Stimulated activated CD8-positive, alpha-beta memory T cell treated with anti-CD3 and anti-CD28 coated beads, Interleukin-15, amount 100 ng/mL, for 24 hours (primary cell): ENCODE data around the gene C16orf86.
A peak's percentile ranks its signal among the peaks of the same experiment; 100 is the strongest.
"Not testable (repeated sequence)": the region's sequence is repeated elsewhere in the genome, so short reads cannot be mapped to it uniquely, and the experiment has no call there.

Experiments
- DNase-seq: peaks from one replicate; pipeline ENCODE4 v3.0.0-alpha.2; 2020; ENCODE audit warnings: low read depth

C16orf86 gene

GRCh38 chr16:67667453-67667816, 821 bp downstream of the C16orf86 start:
- no peak for DNase-seq

- peak; percentile 41 for DNase-seq
These were observed 1.3 kb downstream of the C16orf86 start for GRCh38 chr16:67667817-67668494.

DNA sequence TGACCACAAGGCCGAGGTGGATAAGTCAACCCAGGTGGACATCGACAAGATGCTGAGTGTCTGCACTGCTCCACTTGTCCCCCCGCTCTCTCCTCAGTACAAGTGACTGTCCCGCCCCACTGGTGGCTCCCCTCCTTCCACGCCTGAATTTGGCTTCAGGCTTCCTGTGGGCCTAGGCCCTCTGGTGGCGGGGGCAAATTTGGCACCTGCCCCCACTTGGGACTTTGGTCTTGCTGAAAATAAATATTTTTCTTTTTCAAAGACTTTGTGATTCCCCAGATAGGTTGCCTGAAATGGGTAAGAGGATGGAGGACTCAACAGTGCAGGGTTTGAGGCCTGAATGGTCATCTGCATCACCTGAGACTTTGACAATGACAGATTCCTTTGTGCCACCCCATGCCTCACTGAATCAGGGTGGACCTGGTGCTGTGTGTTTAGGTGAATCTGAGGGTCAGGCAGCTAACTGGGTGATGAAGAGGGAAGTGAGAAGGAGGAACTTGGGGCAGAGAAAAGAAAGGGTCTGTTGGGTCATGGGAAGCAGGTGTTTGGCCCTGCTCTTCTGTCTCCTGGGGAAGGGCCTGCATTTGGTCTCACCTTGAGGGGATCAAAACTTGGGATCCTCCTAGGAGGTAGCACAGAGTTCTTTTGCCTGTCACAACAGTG, 2.0 kb downstream of the C16orf86 start:
- DNase-seq = no peak

DNA sequence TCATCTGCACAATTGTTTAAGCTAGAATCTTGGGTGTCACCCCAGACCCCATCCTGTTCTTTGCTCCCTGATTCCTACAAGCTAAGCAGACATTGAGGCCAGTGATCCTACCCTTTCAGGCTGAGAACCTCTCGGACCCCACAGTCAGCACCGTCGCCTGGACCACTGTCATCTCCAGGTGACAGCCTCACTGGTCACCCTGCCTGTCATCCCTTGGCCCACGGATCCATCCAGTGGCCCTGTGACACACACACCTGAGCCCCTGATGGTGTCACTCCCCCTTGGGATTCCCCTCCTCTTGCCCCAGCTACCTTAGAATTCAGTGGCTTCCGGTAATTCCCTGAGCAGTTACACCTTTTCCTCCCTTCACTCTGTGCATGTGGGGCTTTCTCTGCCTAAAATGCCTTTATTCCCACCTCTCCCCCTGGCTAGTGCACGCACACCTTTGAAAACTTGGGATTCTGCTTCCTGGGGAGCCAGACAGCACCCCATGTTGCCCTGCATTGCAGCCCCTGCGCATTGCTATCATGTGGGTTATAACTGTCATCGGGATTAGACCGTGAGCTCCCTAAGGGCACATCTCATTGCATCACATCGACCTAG, 3.0 kb downstream of the C16orf86 start:
- no peak for DNase-seq

- no peak for DNase-seq
These were observed 5.7 kb downstream of the C16orf86 start for GRCh38 chr16:67672306-67672705.

DNA sequence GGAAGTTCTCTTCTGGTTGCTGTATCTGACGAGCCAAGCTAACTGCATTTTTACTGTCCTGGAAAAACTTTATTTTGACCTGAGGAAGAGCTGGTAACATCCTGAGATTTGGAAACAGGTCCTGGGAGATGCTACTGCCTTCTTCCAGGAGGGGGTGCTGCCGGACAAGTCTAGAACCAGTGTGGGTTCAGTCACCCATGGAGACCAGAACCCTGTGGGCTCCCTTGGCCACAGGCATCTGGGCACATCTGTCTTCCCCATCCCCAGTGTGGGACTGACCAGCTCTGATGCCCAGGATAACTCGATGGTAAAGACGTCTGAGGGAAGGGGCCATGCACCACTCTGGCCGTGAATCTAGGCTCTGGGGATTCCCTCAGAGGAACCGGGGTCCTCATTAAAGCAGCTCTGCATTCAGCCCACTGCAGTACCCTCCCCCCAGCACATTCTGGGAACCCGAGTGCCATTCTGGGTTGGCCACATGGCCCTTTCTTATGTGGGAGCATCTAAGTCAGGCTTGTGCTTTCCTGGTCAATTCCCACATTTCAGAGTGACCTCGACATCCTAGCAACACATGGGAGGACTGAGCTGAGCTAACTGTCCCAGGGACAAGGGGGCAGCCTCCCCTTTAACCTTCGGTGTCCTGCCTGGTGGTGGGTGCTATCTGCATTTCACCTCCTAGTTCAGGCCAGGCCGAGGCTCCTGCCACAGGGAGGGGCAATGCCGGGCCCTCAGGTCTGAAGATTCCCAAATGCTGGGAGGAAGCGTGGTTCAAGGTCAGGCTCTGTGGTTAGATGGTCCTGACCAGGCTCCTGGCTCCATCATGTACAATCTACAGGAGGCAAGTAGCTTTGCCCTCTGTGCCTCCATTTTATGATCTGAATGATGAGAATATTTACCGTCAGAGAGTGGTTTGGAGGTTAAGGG, 6.4 kb downstream of the C16orf86 start:
- no peak for DNase-seq

DNA sequence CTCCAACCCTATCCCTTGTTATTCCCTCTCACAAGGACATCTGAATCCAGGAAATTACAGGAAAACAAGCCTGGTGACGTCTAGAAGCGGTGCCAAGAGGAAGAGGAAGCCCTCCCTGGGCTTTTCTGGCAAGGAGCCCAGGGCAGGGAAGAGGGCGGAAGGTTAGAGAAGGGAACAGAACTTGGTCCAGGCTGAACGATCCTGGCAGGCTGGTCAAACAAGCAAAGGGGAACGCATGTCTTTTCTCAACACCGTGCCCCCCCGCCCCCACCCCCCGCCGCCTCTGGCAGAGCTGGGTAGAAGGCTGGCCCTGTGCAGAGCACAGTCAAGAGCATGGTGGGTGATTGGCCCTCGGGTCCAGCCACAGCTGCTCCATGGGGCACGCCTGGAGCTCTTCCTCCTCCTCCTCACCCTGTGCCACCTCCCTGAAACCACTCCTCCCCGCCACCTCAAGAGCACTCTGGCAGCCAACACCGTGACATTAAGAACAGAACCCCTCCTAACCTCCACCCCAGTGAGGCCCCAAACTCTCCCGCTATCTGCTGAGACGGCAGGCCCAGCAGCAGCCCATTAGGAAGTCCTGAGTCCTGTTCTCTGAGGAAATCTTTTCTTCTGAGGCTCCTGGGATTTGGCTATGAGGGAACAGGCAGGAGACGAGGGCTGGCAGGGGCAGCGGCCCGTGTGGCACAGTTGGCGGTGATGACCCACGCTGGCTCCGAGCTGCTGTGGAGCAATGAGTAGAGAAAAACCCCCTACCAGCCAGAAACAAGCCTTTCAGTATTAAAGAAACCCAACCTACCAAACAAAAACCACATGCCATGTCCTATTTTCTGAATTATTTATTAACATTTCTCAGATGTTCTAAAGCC, 7.3 kb downstream of the C16orf86 start:
- no peak for DNase-seq

DNA sequence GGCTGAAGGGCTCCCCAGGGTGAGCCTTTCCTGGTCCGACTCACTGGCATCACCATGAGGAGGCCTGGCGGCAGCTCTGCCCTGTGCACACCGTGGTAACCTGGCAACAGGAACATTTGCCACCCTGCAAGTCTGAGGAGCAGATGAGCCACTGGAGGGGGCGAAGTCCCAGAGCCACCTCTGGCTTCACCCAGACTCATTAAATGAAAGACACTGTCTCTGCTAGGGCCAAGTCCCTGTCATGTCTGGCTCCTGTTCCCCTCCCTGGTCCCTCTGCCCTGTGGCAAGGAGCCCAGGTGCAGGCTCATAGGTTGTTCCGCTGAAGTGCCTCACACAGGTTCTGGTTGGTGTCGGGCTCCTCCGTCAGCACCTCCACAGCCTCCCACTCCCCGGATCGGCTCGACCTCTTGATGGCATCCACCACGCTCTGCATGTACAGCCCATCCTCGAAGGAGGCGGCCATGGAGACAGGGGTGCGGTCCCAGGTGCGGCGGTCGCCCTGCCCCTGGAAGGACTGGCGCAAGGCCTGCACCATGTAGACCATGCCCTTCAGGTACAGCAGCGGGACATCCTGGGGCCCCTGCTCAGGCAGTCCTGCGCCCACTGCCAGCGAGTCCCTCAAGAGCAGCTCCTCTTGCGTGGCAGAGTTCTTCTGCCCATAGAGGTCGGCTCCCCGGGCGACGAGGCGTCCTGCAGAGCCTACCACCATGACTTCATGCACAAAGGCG, 8.4 kb downstream of the C16orf86 start:
- no peak for DNase-seq

- no peak for DNase-seq
These were observed 8.9 kb downstream of the C16orf86 start for GRCh38 chr16:67675579-67675935.

GRCh38 chr16:67675999-67676398, 9.4 kb downstream of the C16orf86 start:
- DNase-seq = no peak

DNA sequence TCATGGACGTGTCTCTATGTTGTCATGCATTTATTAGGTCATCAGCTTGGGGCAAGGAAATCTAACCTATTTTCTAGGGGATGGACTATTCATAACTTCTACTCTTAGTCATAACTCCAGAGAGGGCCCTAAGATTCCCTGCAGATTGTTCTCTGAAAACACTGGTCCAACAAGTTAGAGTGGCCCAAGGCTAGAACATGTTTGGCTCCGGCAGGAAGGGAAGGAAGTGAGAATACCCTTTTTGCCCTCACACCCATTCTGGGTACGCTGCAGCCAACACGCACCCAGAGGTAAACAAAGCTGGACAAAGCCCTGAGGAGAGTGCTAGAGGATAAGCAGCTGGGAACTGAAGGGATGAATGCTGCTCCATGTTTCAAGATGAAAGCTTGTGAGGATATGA, 9.9 kb downstream of the C16orf86 start:
- DNase-seq = no peak

DNA sequence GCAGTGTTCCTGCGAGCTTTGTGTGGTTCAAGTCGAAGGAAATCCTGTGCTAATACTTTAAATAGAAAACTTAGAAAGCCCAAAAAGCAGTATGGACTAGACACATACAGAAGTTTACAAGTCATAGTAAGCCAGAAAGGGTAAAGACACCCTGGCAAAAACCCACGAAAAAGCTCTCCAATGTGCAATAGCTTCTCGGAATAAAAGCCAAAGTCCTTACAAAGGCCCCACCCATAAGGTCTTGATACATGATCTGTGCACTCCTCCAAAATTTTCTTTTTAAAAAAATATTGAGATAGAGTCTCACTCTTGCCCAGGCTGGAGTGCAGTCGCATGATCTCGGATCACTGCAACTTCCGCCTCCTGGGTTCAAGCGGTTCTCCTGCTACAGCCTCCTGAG, 10.3 kb downstream of the C16orf86 start:
- DNase-seq = no peak

- no peak for DNase-seq
These were observed 11.1 kb downstream of the C16orf86 start for GRCh38 chr16:67677712-67678111.

GRCh38 chr16:67678354-67679023, 11.9 kb downstream of the C16orf86 start:
- no peak for DNase-seq

- DNase-seq = no peak
These were observed 13.6 kb downstream of the C16orf86 start for GRCh38 chr16:67679935-67680897.

DNA sequence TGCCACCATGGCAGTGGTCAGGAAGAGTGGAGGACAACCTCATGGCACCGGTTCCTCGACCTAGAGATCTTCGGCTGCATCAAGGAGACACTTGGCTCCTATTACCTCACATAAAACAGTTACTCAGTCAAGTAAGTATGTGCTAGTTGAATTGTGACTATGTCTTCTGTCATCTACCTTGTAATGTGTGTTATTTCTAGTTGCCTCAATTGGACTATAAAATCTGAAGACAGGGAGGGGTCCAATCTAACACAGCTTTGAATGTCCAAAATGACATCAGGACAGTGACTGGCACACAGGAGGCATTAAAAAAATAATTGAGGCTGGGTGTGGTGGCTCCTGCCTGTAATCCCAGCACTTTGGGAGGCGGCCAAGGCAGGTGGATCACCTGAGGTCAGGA, 17.2 kb downstream of the C16orf86 start:
- no peak for DNase-seq

DNA sequence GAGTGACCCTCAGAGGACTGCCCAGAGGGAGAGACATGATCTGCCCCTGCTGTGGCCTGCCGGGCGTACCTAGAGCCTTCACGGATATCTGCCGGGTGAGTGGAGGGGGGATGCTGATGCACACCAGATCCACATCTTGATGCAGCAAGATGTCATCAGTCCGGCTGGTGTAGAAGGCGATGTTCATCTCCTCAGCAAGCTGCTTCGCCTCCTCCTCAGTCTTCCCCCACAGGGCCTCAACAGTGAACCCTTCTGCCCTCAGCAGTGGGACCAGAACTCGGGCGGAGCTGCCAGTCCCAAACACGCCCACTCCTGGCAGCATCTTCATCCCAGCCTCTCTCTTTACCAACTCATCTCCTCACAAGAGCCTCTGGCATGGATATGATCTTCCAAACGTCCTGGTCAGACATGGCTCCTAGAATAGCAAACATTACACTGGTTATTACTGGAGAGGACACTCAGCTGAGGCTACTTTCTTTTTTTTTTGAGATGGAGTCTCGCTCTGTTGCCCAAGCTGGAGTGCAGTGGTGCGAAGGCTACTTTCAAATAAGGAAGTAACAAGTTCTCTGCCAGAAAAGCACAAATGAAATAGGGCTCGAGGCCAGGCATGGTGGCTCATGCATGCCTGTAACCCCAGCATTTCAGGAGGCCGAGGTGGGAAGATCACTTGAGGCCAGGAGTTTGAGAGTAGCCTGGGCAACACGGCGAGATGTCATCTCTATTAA, 18.9 kb downstream of the C16orf86 start:
- DNase-seq = no peak

DNA sequence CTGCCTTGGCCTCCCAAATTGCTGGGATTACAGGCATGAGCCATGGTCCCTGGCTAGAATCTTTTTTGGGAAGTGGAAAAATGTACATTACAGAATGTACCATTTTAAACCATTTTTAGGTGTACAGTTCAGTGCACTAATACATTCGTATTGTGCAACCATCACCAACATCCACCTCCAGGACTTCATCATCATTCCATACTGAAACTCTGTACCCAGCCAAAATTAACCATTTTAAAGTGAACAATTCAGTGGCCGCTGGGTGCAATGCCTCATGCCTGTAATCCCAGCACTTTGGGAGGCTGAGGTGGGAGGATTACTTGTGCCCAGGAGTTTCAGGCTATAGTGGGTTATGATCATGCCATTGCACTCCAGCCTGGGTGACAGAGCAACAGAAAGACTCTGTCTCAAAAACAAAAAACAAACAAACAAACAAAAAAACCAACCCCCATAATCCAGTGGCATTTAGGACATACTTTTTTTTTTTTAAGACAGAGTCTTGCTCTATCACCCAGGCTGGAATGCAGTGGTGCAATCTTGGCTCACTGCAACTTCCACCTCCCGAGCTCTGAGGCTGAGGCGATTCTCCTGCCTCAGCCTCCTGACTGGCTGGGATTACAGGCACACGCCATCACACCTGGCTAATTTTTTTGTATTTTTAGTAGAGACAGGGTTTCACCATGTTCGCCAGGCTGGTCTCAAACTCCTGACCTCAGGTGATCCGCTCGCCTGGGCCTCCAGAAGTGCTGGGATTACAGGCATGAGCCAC, 27.1 kb downstream of the C16orf86 start:
- DNase-seq = not testable (repeated sequence)
